22Rv1 (cell line): Measurements from ENCODE around the gene CREB1.

Experiments
- CTCF ChIP-seq: fragments of 450-650 bp; IDR thresholded peaks from 2 replicates; pipeline ENCODE4 v1.5.1; 2017; ENCODE audit warnings: mild to moderate bottlenecking
- ZFX ChIP-seq: fragments of 450-650 bp; IDR thresholded peaks from 2 replicates; pipeline ENCODE4 v1.6.1; 2017; ENCODE audit warnings: antibody characterized with exemption, borderline replicate concordance

GRCh38 chr2:207541933-207542332 is 12.2 kb downstream of the CREB1 start:
- TF ChIP-seq CTCF (no peak), ZFX (no peak)
